HepG2 (cell line): ENCODE data around the gene DMRT1. TPM values are rescaled to one million over a fixed set of nuclear protein-coding genes. Genes with fewer than 3 reads are reported as not detected.

ENCODE experiments used
- ATAC-seq: fragments of 200-7000 bp; cut with Tn5 transposase; 3 replicates; pipeline ENCODE4 v1.9.1; 2020; ENCODE audit warnings: mild to moderate bottlenecking, moderate library complexity
- BruUV-seq: library from RNA; stranded (reverse); fragments of 400-500 nt; replicated peaks from 2 replicates; lab custom pipeline; 2021; lab: Mats Ljungman, UMichigan
- CTCF ChIA-PET: fragments of 300-600 bp; formaldehyde crosslinking; extraction: SDS; loops from one replicate; lab custom pipeline; 2021; ENCODE audit warnings: low total read pairs, inconsistent platforms, low intra/inter-chr PET ratio; lab: Yijun Ruan, JAX
- POLR2A ChIA-PET: fragments of 350-600 bp; sonication (Branson Sonifier 250); formaldehyde crosslinking; loops from one replicate; lab custom pipeline; 2020; ENCODE audit warnings: antibody characterized with exemption, inconsistent platforms; lab: Yijun Ruan, JAX
- DNase-seq: peaks from one replicate; pipeline ENCODE4 v3.0.0-alpha.2; 2015; ENCODE audit warnings: low spot score
- FAIRE-seq: peaks from 3 replicates; lab custom pipeline; 2011; peaks lifted over from hg19 to GRCh38; lab: Jason Lieb, UNC
- H2AFZ ChIP-seq: one replicate; pipeline ENCODE4 v1.6.1; 2011; ENCODE audit warnings: low read length, inconsistent platforms
- H3K27ac ChIP-seq: fragments of 300-600 bp; 3 replicates; pipeline ENCODE4 v1.8.0; 2011; ENCODE audit warnings: mixed run types, mild to moderate bottlenecking, mixed read lengths, low read length, inconsistent platforms; ENCODE audit not compliant: insufficient read depth; ENCODE audit errors: extremely low read length
- H3K27me3 ChIP-seq, 2 experiments: fragments of 200-600 bp in 1 of 2; 2 replicates in 1 of 2; 3 replicates in 1 of 2; pipeline versions ENCODE4 v1.6.0 to v1.8.0; 2011; ENCODE audit warnings: low read length in 2 of 2, mild to moderate bottlenecking in 2 of 2, moderate library complexity in 2 of 2, inconsistent platforms in 1 of 2; ENCODE audit not compliant: insufficient read depth in 2 of 2, control insufficient read depth in 1 of 2
- H3K36me3 ChIP-seq, 2 experiments: fragments of 200-600 bp in 1 of 2; replicated peaks in 1 of 2; 2 replicates in 1 of 2; 3 replicates in 1 of 2; pipeline versions ENCODE4 v1.5.1 to v1.8.0; 2011; ENCODE audit warnings: low read length in 2 of 2, inconsistent platforms in 1 of 2; ENCODE audit not compliant: insufficient read depth in 2 of 2, control insufficient read depth in 1 of 2
- H3K4me1 ChIP-seq: 2 replicates; pipeline ENCODE4 v1.5.1; 2012; ENCODE audit warnings: low read length, inconsistent platforms; ENCODE audit not compliant: insufficient read depth
- H3K4me2 ChIP-seq: 2 replicates; pipeline ENCODE4 v1.6.0; 2011; ENCODE audit warnings: low read depth, low read length, inconsistent platforms
- H3K4me3 ChIP-seq, 3 experiments: fragments of 200-600 bp in 1 of 3; sonication (generic), shearing (Covaris generic) in 1 of 3; replicated peaks in 1 of 3; 2 replicates each; pipeline ENCODE4 v1.5.1; 2011 to 2016; ENCODE audit warnings: low read length in 3 of 3, inconsistent platforms in 2 of 3, low read depth in 2 of 3, mild to moderate bottlenecking in 2 of 3, control low read depth in 1 of 3, mixed read lengths in 1 of 3; ENCODE audit not compliant: insufficient read depth in 1 of 3
- H3K79me2 ChIP-seq: one replicate; pipeline ENCODE4 v1.6.1; 2011; ENCODE audit warnings: low read length, inconsistent platforms; ENCODE audit not compliant: insufficient read depth
- H3K9ac ChIP-seq: 2 replicates; pipeline ENCODE4 v1.6.0; 2011; ENCODE audit warnings: mild to moderate bottlenecking, low read depth, low read length, inconsistent platforms; ENCODE audit not compliant: insufficient read depth
- H3K9me3 ChIP-seq: 2 replicates; pipeline ENCODE4 v1.5.1; 2012; ENCODE audit warnings: mild to moderate bottlenecking, low read length
- H4K20me1 ChIP-seq: 2 replicates; pipeline ENCODE4 v1.6.0; 2011; ENCODE audit warnings: inconsistent platforms, mild to moderate bottlenecking, low read length, moderate library complexity; ENCODE audit not compliant: insufficient read depth
- ATF7-NPFF ChIP-seq: sonication (generic); formaldehyde crosslinking; IDR thresholded peaks from 2 replicates; pipeline ENCODE4 v1.8.1; 2023; ENCODE audit warnings: mild to moderate bottlenecking, low read depth, missing genetic modification reagents, moderate library complexity
- BHLHE40 ChIP-seq: IDR thresholded peaks from 2 replicates; pipeline ENCODE4 v1.6.1; 2011; ENCODE audit warnings: low read length, improper control_type of control experiment
- EZH2 ChIP-seq: conservative IDR thresholded peaks from 2 replicates; pipeline ENCODE4 v1.6.1; 2012; ENCODE audit warnings: mild to moderate bottlenecking, low read depth, low read length, moderate library complexity
- HNRNPK ChIP-seq: fragments of 200-400 bp; formaldehyde crosslinking; IDR thresholded peaks from 2 replicates; pipeline ENCODE4 v1.6.1; 2018; ENCODE audit warnings: low read length, low read depth, moderate library complexity, mild to moderate bottlenecking; ENCODE audit not compliant: poor library complexity, severe bottlenecking
- KLF13 ChIP-seq: sonication (generic); formaldehyde crosslinking; IDR thresholded peaks from 2 replicates; pipeline ENCODE4 v1.4.0; 2020; ENCODE audit warnings: mild to moderate bottlenecking, missing genetic modification reagents
- SIX1 ChIP-seq: sonication (generic); formaldehyde crosslinking; IDR thresholded peaks from 2 replicates; pipeline ENCODE4 v1.4.0; 2020; ENCODE audit warnings: missing genetic modification reagents, borderline replicate concordance
- ZNF468 ChIP-seq: sonication (generic); formaldehyde crosslinking; IDR thresholded peaks from 2 replicates; pipeline ENCODE4 v1.8.0; 2022; ENCODE audit warnings: mild to moderate bottlenecking, moderate library complexity, missing genetic modification reagents
- WGBS: methylation state at CpG from one replicate; pipeline ENCODE4 v1.1.6; 2017; ENCODE audit warnings: low lambda C conversion rate; 5-methylcytosine and 5-hydroxymethylcytosine counted together
- in situ Hi-C: cut with HindIII; loops from 2 replicates; pipeline ENCODE4 v1.10.0; 2017; ENCODE audit warnings: low pct_unique_long_range_greater_than_20kb; ENCODE audit not compliant: extremely low pct_ligation_motif_present
- intact Hi-C: fragments of 100-400 bp; cut with micrococcal nuclease; formaldehyde crosslinking; loops from one replicate; pipeline ENCODE4 v1.10.0; 2022; ENCODE audit not compliant: unreplicated experiment
- polyA plus RNA-seq, 8 experiments: library from polyadenylated mRNA; depleted of rRNA in 3 of 8; stranded (reverse) in 7 of 8; unstranded in 1 of 8; fragments of >200 nt; fragmentation: Illumina TruSeq in 4 of 8; extraction: Trizol in 4 of 8; gene quantifications; 2 replicates each; pipeline versions ENCODE4 v1.2.1 to v1.2.3, GENCODE V29; 2011 to 2016; ENCODE audit warnings: low read depth in 4 of 8, missing spikeins in 1 of 8, mixed read lengths in 1 of 8; ENCODE audit not compliant: insufficient read depth in 1 of 8
- total RNA-seq, 5 experiments: library from RNA; depleted of rRNA; stranded (reverse); fragments of >200 nt; fragmentation: Illumina TruSeq; extraction: Trizol; gene quantifications; 2 replicates each; pipeline ENCODE4 v1.2.3, GENCODE V29; 2016; ENCODE audit warnings: low read depth in 1 of 5

DMRT1 gene
- total and polyA plus RNA-seq, 2 of the 13 experiments (the other 11 are each of a cell fraction or from before 2014, with no cell fraction given): not detected

DNA sequence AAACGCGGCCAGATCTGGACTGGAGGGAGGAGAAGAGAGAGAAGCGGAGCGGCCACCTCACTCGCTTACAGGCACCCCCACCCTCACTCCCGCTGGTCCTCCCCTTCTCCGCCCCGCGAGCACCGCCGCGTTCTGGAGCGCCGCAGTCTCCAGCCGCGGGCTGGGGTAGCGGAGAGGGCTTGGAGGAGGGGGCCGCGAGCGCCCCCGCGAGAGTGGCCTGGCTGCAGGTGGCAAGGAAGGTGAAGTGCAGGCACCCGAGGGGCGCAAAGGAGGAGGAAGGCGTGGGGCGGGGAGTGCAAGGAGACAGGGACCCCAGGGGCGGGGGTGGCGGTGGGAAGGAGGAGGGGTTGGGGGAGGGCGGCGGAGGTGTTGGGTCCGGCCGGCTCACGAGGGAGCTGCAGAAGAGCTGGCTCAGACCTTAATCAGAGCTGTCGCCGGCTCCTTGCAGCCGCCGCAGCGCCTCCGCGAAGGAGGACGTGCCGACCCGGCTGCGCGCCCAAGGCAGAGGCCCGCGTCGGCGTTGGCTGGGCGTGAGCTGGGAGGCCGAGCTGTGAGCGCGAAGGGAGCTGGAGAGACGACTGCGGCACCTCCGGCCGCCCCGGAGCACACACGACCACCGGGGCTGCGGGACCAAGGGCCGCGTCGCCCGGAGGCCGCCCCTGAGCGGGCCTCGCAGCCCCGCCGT, 134.9 kb downstream of the DMRT1 start, which contains the start of gene DMRT3:
TSS of gene DMRT3 (plus strand) at position 398 of the 685 bp plus-strand sequence. CDS start 347 bp downstream, outside the sequence.
- Histone ChIP-seq H2AFZ (no peak within 1 kb of the TSS), H3K4me2 (no peak within 1 kb of the TSS), H3K79me2 (no peaks in the 10 kb centered on the region), H4K20me1 (no peaks in the 10 kb centered on the region), H3K27me3 (peaks cover 8 to 80% of the 10 kb centered on the region in 2 experiments), H3K9me3 (no peaks in the 10 kb centered on the region), H3K4me3 (no peak within 1 kb of the TSS), H3K4me1 (no peaks in the 10 kb centered on the region), H3K27ac (no peak within 1 kb of the TSS), H3K36me3 (no peaks in the 10 kb centered on the region), H3K9ac (no peak within 1 kb of the TSS)
- no TSS peak for BruUV-seq
- CTCF ChIA-PET: no interaction called here
- intact Hi-C loops (no loop called here), in situ Hi-C loops (loop anchor here (25.0 kb wide), 1 partner anchor 389 kb away; no protein-coding TSS in a partner anchor)
- peak; percentile 35 for ATAC-seq
- TF ChIP-seq EZH2 (peak; percentile 28; the same call in 1 of the 2 replicates), KLF13 (CRISPR knock-in tag) (no peak), SIX1 (CRISPR knock-in tag) (no peak), ZNF468 (no peak), ATF7-NPFF (CRISPR knock-in tag) (no peak), BHLHE40 (no peak), HNRNPK (peak; percentile 23)
- POLR2A ChIA-PET: no interaction called here
- 37% methylated on average over 41 of the region's 70 CpGs for WGBS
- DNase-seq: no peak
- no peak for FAIRE-seq
